GM12878 (cell line): ENCODE measurements around the gene KMT2E. TPM values are rescaled to one million over a fixed set of nuclear protein-coding genes. Genes with fewer than 3 reads are reported as not detected.

Experiments used
- ATAC-seq: fragments of 200-7000 bp; cut with Tn5 transposase; 3 replicates; pipeline ENCODE4 v1.9.1; 2020; ENCODE audit warnings: mild to moderate bottlenecking, moderate library complexity
- BruUV-seq: library from RNA; stranded (reverse); fragments of 400-500 nt; replicated peaks from 2 replicates; lab custom pipeline; 2021; lab: Mats Ljungman, UMichigan
- CTCF ChIA-PET: fragments of 300-600 bp; sonication (Branson Sonifier 250); formaldehyde crosslinking; extraction: SDS; loops from one replicate; lab custom pipeline; 2021; ENCODE audit warnings: inconsistent platforms; lab: Yijun Ruan, JAX
- POLR2A ChIA-PET: fragments of 350-600 bp; formaldehyde crosslinking; extraction: SDS; loops from one replicate; lab custom pipeline; 2021; ENCODE audit warnings: inconsistent platforms; lab: Charles Lee
- RAD21 ChIA-PET: fragments of 300-600 bp; sonication (Branson Sonifier 250); formaldehyde crosslinking; loops from one replicate; lab custom pipeline; 2023; ENCODE audit warnings: antibody characterized with exemption; ENCODE audit not compliant: unreplicated experiment; lab: Charles Lee
- SMC1A ChIA-PET: fragments of 300-600 bp; sonication (Branson Sonifier 250); formaldehyde crosslinking; loops from one replicate; lab custom pipeline; 2023; ENCODE audit not compliant: unreplicated experiment, uncharacterized antibody; lab: Charles Lee
- DNase-seq: peaks from one replicate; pipeline ENCODE4 v3.0.0-alpha.2; 2011; ENCODE audit warnings: low read depth, low spot score
- FAIRE-seq: peaks from 3 replicates; lab custom pipeline; 2011; peaks lifted over from hg19 to GRCh38; lab: Jason Lieb, UNC
- H2AFZ ChIP-seq: 2 replicates; pipeline ENCODE4 v1.6.0; 2011; ENCODE audit warnings: low read depth, low read length, control low read depth; ENCODE audit not compliant: control insufficient read depth
- H3K27ac ChIP-seq: 2 replicates; pipeline ENCODE4 v1.5.1; 2011; ENCODE audit warnings: control low read depth; ENCODE audit not compliant: control insufficient read depth, insufficient read depth
- H3K27me3 ChIP-seq, 2 experiments: replicated peaks in 1 of 2; 2 replicates each; pipeline versions ENCODE4 v1.6.0 to v1.6.1; 2011; ENCODE audit warnings: low read length in 1 of 2; ENCODE audit not compliant: control insufficient read depth in 2 of 2, insufficient read depth in 2 of 2
- H3K36me3 ChIP-seq, 2 experiments: 2 replicates each; pipeline ENCODE4 v1.5.1; 2011; ENCODE audit warnings: low read length in 1 of 2; ENCODE audit not compliant: control insufficient read depth in 2 of 2, insufficient read depth in 2 of 2
- H3K4me1 ChIP-seq: 2 replicates; pipeline ENCODE4 v1.6.1; 2011; ENCODE audit warnings: mild to moderate bottlenecking, low read length, moderate library complexity, mixed read lengths; ENCODE audit not compliant: control insufficient read depth, insufficient read depth
- H3K4me2 ChIP-seq: 2 replicates; pipeline ENCODE4 v1.6.0; 2011; ENCODE audit warnings: control low read depth; ENCODE audit not compliant: control insufficient read depth, insufficient read depth
- H3K4me3 ChIP-seq: fragments of 200-600 bp; sonication (generic); 2 replicates; pipeline ENCODE4 v1.5.1; 2016
- H3K79me2 ChIP-seq: 2 replicates; pipeline ENCODE4 v1.6.0; 2011; ENCODE audit warnings: low read length; ENCODE audit not compliant: control insufficient read depth, insufficient read depth
- H3K9ac ChIP-seq: 2 replicates; pipeline ENCODE4 v1.8.0; 2011; ENCODE audit warnings: low read length, control low read depth, mixed read lengths; ENCODE audit not compliant: control insufficient read depth, insufficient read depth
- H3K9me3 ChIP-seq: replicated peaks from 3 replicates; pipeline ENCODE4 v1.5.1; 2011; ENCODE audit warnings: mild to moderate bottlenecking, low read length; ENCODE audit not compliant: control insufficient read depth, insufficient read depth
- H4K20me1 ChIP-seq: 2 replicates; pipeline ENCODE4 v1.6.0; 2011; ENCODE audit not compliant: control insufficient read depth, insufficient read depth
- GABPA ChIP-seq: IDR thresholded peaks from 2 replicates; pipeline ENCODE4 v1.6.1; 2014; ENCODE audit warnings: antibody characterized with exemption, low read depth, mild to moderate bottlenecking, inconsistent platforms
- MYC ChIP-seq: IDR thresholded peaks from 2 replicates; pipeline ENCODE4 v1.6.1; 2011; ENCODE audit warnings: mild to moderate bottlenecking, low read length, moderate library complexity, inconsistent platforms; ENCODE audit not compliant: insufficient read depth, insufficient replicate concordance, insufficient read length, severe bottlenecking
- POLR2A ChIP-seq: IDR thresholded peaks from 2 replicates; pipeline ENCODE4 v1.6.1; 2011; ENCODE audit warnings: low read depth, mild to moderate bottlenecking, low read length
- RAD21 ChIP-seq: IDR thresholded peaks from 2 replicates; pipeline ENCODE4 v1.6.1; 2011; ENCODE audit warnings: mild to moderate bottlenecking, low read depth, low read length, moderate library complexity; ENCODE audit not compliant: insufficient read depth
- SMAD1 ChIP-seq: fragments of 450-650 bp; IDR thresholded peaks from 2 replicates; pipeline ENCODE4 v1.6.1; 2018; ENCODE audit warnings: mild to moderate bottlenecking, low read depth; ENCODE audit not compliant: partially characterized antibody
- SMAD5 ChIP-seq: IDR thresholded peaks from 2 replicates; pipeline ENCODE4 v1.6.1; 2016; ENCODE audit warnings: antibody characterized with exemption, low read depth
- TARDBP ChIP-seq: IDR thresholded peaks from 2 replicates; pipeline ENCODE4 v1.6.1; 2016; ENCODE audit warnings: borderline replicate concordance
- ZNF274 ChIP-seq: IDR thresholded peaks from one replicate; pipeline ENCODE4 v1.8.0; 2011; ENCODE audit not compliant: insufficient read length, insufficient read depth
- whole genome bisulfite sequencing: methylation state at CpG from one replicate; pipeline ENCODE4 v1.1.6; 2016; ENCODE audit warnings: low lambda C conversion rate; ENCODE audit not compliant: insufficient replicate concordance, insufficient coverage; ENCODE audit errors: missing lambda C conversion rate; 5-methylcytosine and 5-hydroxymethylcytosine counted together
- in situ Hi-C: fragments of 300-500 bp; cut with MboI; formaldehyde crosslinking; loops from 9 replicates; pipeline ENCODE4 v1.14.3; 2018; ENCODE audit warnings: mixed read lengths
- intact Hi-C: fragments of 100-400 bp; cut with micrococcal nuclease; formaldehyde crosslinking; loops from one replicate; pipeline ENCODE4 v1.14.2; 2022; ENCODE audit not compliant: unreplicated experiment
- polyA plus RNA-seq, 11 experiments: library from polyadenylated mRNA; depleted of rRNA in 4 of 11; unstranded in 6 of 11; stranded (reverse) in 5 of 11; fragments of >200 nt; fragmentation: Nextera tagmentation in 4 of 11; fragmentation: Illumina TruSeq in 1 of 11; extraction: Ambion mirVana in 4 of 11; extraction: Trizol in 1 of 11; gene quantifications; 1 replicate in 1 of 11; 2 replicates in 10 of 11; pipeline versions ENCODE4 v1.2.1 to v1.2.3, GENCODE V29; 2011 to 2016; ENCODE audit warnings: inconsistent platforms in 2 of 11, missing spikeins in 2 of 11, low read depth in 1 of 11
- total RNA-seq, 4 experiments: library from RNA; depleted of rRNA in 3 of 4; stranded (reverse); fragments of >200 nt in 3 of 4; fragmentation: Illumina TruSeq in 1 of 4; extraction: Trizol in 1 of 4; gene quantifications; 2 replicates each; pipeline versions ENCODE4 v1.2.1 to v1.2.3, GENCODE V29; 2013 to 2021
- TF ChIP-seq, protein P1 (sequence below): fragments of 450-650 bp; IDR thresholded peaks from 2 replicates; pipeline ENCODE4 v1.6.1; 2018; ENCODE audit warnings: borderline replicate concordance, mild to moderate bottlenecking; ENCODE audit not compliant: partially characterized antibody
- TF ChIP-seq, protein P2 (sequence below): IDR thresholded peaks from 2 replicates; pipeline ENCODE4 v1.6.1; 2012; ENCODE audit warnings: low read depth, low read length, improper control_type of control experiment

KMT2E gene
- total and polyA plus RNA-seq, 10 of the 15 experiments (the other 5 are each of a cell fraction or from before 2014, with no cell fraction given) = 13.2 to 68.1 (median 34.1) TPM

DNA sequence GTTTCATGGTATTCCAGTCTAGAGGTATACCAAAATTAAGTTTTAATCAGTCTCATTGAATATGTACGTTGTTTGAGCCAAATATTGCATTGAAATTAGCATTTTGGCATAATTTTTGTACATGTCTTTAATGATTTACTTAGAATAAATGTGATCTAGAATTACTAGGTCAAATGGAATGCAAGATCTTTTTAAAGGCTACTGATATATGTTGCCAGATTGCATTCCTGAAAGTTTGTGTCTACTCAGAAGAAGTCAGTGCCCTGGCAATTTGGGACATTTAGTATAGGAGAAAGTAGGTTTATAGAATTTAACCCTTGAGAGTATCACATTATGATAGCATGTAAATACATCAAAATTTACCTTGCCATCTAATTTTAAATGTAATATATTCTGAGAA lies 32.4 kb downstream of the KMT2E start:
- Histone ChIP-seq H3K4me1 (no peaks in the 10 kb centered on the region), H3K36me3 (peaks cover 4 to 31% of the 10 kb centered on the region in 2 experiments), H3K27ac (no peak overlapping the region), H3K9ac (no peak overlapping the region), H2AFZ (no peak overlapping the region), H3K79me2 (peaks cover 27% of the 10 kb centered on the region), H3K4me3 (no peak overlapping the region), H3K9me3 (no peaks in the 10 kb centered on the region; the same call in 2 of the 3 replicates), H4K20me1 (no peaks in the 10 kb centered on the region; the same call in 1 of the 2 replicates), H3K4me2 (no peak overlapping the region), H3K27me3 (no peaks in the 10 kb centered on the region)
- ChIA-PET SMC1A (interaction anchor here (0.9 to 6.4 kb wide), 3 partner anchors 10 to 65 kb away, joined by 3 to 36 read pairs (median 3); no protein-coding TSS in a partner anchor), POLR2A (no interaction called here), CTCF (interaction anchor here (0.8 kb wide), 1 partner anchor 124 kb away, joined by 3 read pairs; no protein-coding TSS in a partner anchor), RAD21 (no interaction called here)
- intact Hi-C loops = no loop called here
- ATAC-seq (no peak), FAIRE-seq (no peak), DNase-seq (no peak)
- WGBS = 91% methylated on average over 1 of the region's 1 CpG
- in situ Hi-C loops = no loop called here
- no TSS peak for BruUV-seq
- TF ChIP-seq, protein P1, sequence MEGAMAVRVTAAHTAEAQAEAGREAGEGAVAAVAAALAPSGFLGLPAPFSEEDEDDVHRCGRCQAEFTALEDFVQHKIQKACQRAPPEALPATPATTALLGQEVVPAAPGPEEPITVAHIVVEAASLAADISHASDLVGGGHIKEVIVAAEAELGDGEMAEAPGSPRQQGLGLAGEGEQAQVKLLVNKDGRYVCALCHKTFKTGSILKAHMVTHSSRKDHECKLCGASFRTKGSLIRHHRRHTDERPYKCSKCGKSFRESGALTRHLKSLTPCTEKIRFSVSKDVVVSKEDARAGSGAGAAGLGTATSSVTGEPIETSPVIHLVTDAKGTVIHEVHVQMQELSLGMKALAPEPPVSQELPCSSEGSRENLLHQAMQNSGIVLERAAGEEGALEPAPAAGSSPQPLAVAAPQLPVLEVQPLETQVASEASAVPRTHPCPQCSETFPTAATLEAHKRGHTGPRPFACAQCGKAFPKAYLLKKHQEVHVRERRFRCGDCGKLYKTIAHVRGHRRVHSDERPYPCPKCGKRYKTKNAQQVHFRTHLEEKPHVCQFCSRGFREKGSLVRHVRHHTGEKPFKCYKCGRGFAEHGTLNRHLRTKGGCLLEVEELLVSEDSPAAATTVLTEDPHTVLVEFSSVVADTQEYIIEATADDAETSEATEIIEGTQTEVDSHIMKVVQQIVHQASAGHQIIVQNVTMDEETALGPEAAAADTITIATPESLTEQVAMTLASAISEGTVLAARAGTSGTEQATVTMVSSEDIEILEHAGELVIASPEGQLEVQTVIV = no peak
- no peak for TF ChIP-seq SMAD5
- TF ChIP-seq, protein P2, sequence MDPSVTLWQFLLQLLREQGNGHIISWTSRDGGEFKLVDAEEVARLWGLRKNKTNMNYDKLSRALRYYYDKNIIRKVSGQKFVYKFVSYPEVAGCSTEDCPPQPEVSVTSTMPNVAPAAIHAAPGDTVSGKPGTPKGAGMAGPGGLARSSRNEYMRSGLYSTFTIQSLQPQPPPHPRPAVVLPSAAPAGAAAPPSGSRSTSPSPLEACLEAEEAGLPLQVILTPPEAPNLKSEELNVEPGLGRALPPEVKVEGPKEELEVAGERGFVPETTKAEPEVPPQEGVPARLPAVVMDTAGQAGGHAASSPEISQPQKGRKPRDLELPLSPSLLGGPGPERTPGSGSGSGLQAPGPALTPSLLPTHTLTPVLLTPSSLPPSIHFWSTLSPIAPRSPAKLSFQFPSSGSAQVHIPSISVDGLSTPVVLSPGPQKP = no peak
- TF ChIP-seq TARDBP = no peak
- no peak for TF ChIP-seq MYC
- no peak for TF ChIP-seq POLR2A
- no peak for TF ChIP-seq ZNF274
- no peak for TF ChIP-seq RAD21
- no peak for TF ChIP-seq SMAD1
- no peak for TF ChIP-seq GABPA
